Right ventricle myocardium superior (tissue), 1 donor: ENCODE measurements around the gene RNU2-63P. TPM values are rescaled to one million over a fixed set of nuclear protein-coding genes. Genes with fewer than 3 reads are reported as not detected.
"Not testable (repeated sequence)": the region's sequence is repeated elsewhere in the genome, so short reads cannot be mapped to it uniquely, and the experiment has no call there.

Experiments
- ATAC-seq: fragments of 200-7000 bp; cut with Tn5 transposase; one replicate; pipeline ENCODE4 v1.9.1; 2020; ENCODE audit warnings: mild to moderate bottlenecking; ENCODE audit not compliant: poor library complexity
- DNase-seq: peaks from one replicate; pipeline ENCODE4 v3.0.0-alpha.2; 2020
- intact Hi-C: fragments of 100-400 bp; cut with DNase I; formaldehyde crosslinking; loops from one replicate; pipeline ENCODE4 v1.11.2; 2022
- total RNA-seq: library from RNA; stranded (reverse); fragmentation: NEBNext Ultra II Directional; extraction: Animal tissue kit (Norgen Biotek cat#: 25700); gene quantifications from one replicate; pipeline ENCODE4 v1.2.1, GENCODE V29; 2021
- donor health status: DM: no; HTN: yes; CAD: no; lungs with severe emphysema.

Gene RNU2-63P
- total RNA-seq, 1 donor from 2014 or later, result not detected

DNA sequence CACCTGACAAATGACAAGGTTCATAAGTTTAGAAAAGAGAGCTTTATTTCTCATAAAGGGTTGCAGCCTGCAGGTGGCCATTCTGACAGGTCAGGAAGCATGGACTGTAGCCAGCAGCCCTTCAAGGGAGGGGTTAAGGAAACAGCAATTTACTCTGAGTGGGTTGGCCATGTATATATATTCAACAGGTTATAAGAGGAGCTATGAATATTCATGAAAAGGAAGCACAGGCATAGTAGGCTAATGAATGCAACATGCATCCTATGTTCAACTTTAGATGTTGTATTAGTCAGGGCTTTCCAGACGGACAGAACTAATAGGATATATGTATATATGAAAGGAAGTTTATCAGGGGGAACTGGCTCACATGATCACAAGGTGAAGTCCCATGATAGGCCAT, 20.6 kb downstream of the RNU2-63P start:
- DNase-seq, result no peak
- intact Hi-C loops, result no loop called here
- no peak for ATAC-seq

DNA sequence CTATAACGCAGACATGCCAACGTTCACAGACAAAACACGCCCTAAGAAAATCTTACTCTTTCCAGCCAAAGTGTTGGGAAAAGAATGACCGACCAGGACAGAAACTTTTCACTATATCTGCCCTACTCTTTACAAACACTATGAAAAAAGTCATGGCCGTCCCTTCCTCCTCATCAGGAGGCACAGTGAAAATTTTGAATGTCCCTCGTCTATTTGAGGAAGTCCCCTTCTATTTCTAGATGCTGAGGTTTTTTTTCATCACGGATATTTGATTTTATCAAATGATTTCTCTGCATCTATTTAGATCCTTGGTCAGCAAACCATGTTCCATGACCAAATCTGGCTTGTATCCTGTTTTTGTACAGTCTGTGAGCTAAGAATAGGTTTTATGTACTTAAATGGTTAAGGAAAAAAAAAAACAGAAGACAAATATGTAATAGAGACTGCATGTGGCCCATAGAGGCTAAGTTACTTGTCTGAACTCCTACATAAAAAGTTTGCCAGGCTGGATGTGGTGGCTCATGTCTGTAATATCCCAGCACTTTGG, 22.0 kb downstream of the RNU2-63P start:
- DNase-seq, intact Hi-C loops, ATAC-seq: not testable (repeated sequence)

- intact Hi-C loops, DNase-seq: not testable (repeated sequence)
These were observed 23.8 kb downstream of the RNU2-63P start for GRCh38 chr2:87992569-87992968.

DNA sequence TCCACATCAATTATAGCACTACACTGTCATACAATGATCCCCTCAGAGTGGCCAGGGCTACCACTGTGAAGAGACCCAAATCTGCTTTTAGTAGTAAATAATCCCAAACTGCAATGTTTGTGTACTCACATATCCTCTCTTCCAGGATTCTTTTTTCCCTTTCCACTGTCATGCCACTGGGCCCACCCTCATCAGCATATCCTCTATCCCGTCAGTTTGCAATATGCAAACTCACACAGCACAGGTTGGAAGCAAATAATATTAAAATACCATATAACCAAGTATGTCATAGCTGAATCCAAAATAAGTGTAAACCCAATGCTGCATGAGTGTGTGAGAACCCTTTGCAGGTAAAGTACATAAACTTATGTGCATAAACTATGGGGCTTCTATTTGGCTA, 28.9 kb downstream of the RNU2-63P start:
- intact Hi-C loops, ATAC-seq: not testable (repeated sequence)

More at GRCh38 chr2:87992569-87992968, 23.8 kb downstream of the RNU2-63P start:
- ATAC-seq, result not testable (repeated sequence)

GRCh38 chr2:87985902-87986301, 30.4 kb downstream of the RNU2-63P start:
- intact Hi-C loops, ATAC-seq, DNase-seq: not testable (repeated sequence)

More for the DNA sequence above, 28.9 kb downstream of the RNU2-63P start:
- not testable (repeated sequence) for DNase-seq

DNA sequence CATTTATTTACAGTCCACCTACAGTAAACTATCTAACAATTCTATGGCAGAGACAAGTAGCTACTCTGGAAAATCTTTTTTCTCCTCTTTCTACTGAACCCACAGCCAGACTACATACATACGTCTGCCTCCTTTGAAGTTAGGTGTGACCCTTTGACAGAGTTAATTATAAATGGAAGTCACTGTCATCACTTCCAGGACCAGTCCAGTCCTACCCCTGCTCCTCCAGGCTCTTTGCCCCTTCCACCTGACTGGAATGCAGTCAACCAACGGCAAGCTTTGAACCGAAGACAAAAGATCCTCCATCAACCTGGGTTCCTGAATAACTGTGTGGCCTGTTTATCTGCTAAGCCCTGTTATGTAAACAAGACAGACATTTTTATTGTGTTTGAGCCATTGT, 35.2 kb downstream of the RNU2-63P start:
- DNase-seq, ATAC-seq, intact Hi-C loops: not testable (repeated sequence)

DNA sequence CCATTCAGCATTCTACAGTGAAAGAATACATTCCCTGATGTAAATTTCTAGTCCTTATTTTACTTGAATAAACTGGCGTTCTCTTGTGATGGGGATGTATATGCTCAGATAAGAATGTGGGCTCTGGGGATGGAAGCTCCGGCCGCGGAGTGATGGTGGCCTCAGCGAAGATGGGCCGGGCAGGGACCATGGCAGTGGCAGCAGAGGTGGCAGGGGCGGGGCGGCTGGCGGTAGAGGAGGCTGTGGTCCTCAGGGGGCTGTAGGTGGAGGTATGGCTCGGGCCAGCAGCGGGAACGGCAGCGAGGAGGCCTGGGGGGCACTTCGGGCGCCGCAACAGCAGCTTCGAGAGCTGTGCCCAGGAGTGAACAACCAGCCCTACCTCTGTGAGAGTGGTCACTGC, 44.0 kb downstream of the RNU2-63P start:
- DNase-seq, intact Hi-C loops, ATAC-seq: not testable (repeated sequence)

Other genes with a start within 250 kb of the RNU2-63P start
- 0.62 TPM for gene RGPD2, start 190.8 kb downstream of the RNU2-63P start, total RNA-seq
- gene KRCC1, start 39.2 kb upstream of the RNU2-63P start, total RNA-seq, result 22.8 TPM
- 468 TPM for gene SMYD1, start 51.3 kb upstream of the RNU2-63P start, total RNA-seq
- gene FABP1, start 111.5 kb upstream of the RNU2-63P start, total RNA-seq, result not detected
- gene THNSL2, start 153.8 kb upstream of the RNU2-63P start, total RNA-seq, result 27.4 TPM